Stimulated activated CD8-positive, alpha-beta memory T cell treated with anti-CD3 and anti-CD28 coated beads, Interleukin-2, amount 100 ng/mL, for 48 hours (primary cell): Measurements from ENCODE around the gene MAN1C1.
"Not testable (repeated sequence)": the region's sequence is repeated elsewhere in the genome, so short reads cannot be mapped to it uniquely, and the experiment has no call there.

ENCODE experiments used
- DNase-seq, 2 donors: peaks; one replicate each; pipeline ENCODE4 v3.0.0-alpha.2; 2020; ENCODE audit warnings: low read depth in 2 of 2

The MAN1C1 gene

DNA sequence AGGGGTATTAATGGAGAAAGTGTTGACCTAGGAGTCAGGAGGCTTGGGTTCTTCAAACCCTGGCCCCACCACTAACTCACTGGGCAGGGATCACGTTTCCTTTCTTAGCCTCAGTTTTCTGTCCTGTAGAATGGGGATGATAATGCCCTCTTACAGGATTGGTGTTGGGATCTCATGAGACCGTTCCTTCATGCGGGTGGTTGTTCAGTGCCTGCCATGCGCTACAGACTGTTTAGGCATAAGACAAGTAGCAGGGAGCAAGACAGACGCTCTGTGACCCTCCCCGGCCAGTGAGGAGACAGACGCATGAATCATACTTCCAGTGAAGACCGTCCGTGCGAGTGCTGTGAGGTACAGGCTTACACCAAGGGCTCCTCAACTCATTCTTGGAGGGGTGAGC lies 81.7 kb downstream of the MAN1C1 start:
- peak in 1 of 2 donors; percentile 21 for DNase-seq

DNA sequence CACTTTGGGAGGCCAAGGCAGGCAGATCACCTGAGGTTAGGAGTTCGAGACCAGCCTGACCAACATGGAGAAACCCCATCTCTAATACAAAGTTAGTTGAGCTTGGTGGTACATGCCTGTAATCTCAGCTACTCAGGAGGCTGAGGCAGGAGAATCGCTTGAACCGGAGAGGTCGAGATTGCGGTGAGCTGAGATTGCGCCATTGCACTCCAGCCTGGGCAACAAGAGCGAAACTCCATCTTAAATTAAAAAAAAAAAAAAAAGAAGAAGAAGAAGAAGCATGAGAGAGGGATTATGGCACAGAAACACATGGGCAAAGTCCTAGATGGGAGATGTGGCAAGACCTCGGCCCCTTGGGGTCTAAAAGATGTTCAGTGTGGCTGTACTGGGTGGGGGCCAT lies 82.5 kb downstream of the MAN1C1 start:
- not testable (repeated sequence) for DNase-seq

DNA sequence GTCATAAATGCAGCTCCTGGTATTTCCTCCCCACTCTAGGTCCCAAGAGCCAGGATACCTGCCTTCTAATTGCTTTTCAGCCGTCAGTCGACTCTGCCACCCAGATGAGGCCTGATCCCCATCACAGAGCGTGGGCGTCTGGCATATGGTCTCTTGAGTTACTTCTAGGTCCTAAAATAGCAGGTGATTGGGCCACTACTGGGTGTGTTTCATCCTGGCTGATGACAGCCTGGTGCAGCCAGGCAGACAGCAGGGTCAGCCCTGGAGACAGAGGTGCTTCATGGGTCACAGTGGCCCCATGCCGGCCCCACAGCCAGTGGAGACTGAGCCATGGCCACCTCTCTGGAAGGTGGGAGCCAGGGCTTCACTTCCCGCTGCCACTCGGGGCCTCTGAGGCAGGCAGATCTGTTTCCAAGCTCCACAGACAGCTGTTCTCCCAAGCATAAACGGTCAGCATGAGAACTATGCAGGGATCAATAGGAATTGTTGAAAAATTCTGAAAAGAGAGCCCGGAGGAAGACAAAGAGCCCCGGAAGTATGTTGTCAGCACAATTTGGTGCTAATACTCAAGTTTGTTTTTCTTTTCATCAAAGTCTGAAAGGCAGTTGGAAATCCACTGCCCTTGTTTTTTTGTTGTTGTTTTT lies 83.0 kb downstream of the MAN1C1 start:
- DNase-seq = no peak

DNA sequence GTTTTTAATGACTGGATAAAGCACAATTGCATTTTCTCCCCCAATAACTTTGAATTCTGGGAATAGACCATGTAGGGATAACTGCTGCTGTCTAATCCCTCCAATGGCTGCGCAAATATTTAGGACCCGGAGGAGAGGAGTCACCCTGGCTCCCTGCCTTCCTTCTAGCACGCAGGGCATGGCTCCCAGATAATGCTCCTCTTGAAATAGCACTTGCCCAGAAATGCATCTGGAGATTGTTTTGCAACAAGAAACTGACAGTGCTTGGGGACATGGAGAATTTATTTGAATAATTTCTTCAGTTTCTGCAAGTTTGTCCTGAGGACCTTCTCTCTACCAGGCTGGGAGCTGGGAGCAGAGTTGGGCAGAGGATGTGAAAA lies 83.5 kb downstream of the MAN1C1 start:
- DNase-seq = no peak

DNA sequence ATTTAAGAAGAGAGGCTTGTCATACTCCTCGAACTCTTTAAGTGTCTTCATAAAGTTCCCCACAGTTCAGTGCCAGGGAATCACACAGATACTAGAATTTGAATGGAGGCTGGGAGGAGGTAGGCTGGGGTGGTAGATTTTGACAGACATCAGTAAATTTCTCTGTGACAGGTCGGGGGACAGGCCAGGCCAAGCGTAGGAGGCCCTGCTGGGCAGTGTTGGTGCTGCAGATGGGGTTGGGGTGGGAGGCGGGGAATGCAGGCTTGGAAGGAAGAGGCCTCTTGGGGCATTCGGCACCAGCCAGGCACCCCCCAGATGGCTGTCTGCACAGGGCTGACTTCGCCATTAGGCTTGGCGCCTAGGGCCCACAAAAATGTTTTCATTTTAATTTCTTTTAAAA lies 84.0 kb downstream of the MAN1C1 start:
- DNase-seq = no peak

DNA sequence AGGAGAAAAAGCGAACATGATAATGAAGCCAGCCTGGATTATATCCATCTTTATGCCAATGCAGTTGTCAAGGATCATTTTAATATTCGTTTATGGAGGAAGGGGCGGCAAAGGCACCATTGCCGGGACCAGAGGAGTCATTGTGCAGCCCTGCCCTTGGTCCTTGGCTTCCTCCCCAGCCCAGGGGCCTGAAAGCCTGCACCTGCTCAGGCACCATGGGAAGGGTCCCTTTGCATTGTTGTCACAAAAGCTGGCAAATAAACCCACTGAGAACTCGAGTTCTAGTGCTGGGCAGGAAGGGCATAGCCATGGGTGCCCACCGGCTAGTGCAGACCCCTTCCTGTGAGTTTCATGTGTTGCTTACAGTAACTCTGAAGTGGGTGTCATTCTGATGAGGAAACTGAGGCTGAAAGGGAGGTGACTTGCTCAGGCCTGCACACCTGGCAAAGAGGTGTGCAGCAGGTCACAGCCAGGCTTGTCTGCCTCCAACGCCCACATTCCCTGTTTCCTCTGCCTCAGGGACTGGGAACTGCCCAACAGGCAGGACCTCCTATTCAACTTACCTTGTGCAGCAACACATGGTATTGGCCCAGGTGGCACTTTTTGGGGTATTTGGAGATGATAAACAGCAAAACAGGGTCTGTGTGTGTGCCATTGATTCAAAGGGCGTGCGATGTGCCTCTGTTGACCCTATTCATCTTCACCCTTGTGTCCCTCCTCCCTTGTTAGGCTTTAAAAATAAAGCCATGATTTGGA lies 84.6 kb downstream of the MAN1C1 start:
- DNase-seq = no peak

DNA sequence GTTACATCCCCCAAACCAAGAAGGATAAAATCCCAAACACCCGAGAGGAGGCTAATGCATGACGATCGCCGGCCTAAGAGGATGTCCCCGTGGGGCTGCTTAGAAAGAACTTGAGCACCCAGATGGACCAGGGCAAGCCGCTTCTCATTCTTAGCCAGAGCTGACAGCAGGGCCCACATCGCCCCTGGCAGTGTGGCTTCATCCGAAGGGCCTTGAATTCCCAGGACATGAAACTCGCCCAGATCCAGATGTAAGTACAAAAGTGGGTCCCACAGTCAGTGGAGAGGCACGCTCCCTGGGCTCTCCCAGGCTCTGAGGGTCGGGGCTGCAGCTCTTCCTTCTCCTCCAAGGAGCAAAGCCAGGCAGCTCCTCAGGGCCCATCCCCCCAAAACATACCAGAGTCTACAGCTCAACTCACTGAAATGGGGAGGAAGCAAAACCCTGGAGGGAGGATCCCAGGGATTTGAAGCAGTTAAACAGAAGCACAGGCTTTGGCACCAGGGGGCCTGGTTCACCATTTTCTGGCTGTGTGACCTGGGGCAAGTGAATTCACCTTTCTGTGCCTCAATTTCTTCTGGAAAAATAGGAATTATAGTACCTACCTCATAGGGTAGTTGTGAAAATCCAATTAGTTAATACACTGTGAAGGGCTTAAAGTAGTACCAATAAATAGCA lies 85.6 kb downstream of the MAN1C1 start:
- DNase-seq = no peak

DNA sequence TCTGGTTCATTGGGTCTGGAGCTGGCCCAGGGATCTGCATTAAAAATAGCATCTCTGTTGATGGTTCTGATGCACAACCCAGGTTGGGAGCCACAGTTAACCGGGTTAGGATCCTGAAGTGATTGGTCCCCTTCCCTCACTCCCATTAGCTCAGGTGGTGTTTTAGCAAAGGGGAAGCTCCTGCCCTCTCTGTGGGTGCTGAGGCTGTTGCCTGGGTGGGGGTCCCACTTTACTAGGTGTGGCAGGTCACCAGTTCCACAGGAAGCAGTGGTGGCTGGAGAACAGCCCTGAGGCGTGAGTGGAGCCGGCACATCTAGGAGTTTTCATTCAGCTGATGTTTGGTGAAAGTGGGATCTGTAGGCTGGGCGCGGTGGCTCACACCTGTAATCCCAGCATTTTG lies 86.5 kb downstream of the MAN1C1 start:
- DNase-seq = no peak

DNA sequence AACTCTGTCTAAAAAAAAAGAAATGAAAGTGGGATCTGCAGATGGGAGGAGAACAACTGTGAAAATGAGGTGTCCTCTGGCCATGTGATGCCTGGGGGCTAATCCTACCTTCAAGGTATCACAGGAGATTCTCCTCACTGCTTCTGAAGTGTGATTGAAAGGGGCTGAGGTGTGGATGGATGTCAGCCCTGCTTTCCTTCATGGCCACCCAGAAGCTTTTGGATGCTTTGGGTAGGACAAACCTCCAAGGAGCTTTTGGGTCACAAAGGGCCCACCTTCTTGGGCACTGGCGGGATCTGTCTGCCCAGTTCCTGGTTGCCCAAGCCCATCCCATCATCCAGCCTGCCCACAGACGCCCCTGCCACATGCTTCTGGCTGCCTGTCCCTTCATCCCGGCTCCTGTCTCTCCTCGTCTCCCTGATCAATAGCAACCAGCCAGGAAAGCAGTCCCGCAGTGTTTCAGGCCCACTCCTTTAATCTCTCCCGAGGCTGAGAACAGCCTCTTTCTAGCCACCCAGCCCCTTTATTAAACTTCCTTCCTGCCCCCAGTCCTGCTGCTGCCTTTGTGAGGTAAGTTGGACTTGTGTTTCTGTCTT lies 87.2 kb downstream of the MAN1C1 start:
- DNase-seq = no peak

DNA sequence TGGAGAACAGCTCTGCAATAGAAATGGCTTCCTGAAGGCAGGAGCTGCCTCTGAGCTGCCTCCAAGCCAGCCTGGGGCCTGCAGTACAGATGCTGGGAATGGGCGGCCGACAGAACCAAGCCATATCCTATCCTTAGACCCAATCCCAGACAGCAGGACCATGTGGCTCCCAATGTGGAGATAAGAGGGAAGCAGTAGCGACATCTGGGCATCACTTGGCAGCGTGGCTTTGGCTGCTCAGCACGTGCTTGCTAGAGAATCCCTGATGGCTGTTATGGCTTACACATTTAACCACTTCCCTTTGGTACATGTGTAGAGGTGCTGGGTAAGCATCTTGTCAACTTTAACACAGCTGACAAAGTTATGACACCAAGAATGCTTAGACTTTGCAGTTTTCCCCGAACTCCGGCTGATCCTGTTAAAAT lies 87.7 kb downstream of the MAN1C1 start:
- DNase-seq = no peak

DNA sequence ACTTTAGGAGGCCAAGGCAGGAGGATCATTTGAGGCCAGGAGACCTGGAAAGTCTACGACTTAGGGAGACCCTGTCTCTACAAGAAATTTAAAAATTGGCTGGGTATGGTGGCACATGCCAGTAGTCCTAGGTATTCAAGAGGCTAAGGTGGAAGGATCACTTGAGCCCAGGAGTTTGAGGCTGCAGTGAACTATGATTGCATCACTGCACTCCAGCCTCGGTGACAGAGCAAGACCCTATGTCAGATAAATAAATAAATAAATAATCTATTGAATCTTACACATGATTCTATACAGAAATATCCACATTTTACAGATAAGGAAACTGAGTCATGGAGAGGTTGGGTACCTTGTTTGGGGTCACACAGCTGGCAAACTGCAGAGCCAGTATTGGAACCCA lies 89.1 kb downstream of the MAN1C1 start:
- DNase-seq = no peak

DNA sequence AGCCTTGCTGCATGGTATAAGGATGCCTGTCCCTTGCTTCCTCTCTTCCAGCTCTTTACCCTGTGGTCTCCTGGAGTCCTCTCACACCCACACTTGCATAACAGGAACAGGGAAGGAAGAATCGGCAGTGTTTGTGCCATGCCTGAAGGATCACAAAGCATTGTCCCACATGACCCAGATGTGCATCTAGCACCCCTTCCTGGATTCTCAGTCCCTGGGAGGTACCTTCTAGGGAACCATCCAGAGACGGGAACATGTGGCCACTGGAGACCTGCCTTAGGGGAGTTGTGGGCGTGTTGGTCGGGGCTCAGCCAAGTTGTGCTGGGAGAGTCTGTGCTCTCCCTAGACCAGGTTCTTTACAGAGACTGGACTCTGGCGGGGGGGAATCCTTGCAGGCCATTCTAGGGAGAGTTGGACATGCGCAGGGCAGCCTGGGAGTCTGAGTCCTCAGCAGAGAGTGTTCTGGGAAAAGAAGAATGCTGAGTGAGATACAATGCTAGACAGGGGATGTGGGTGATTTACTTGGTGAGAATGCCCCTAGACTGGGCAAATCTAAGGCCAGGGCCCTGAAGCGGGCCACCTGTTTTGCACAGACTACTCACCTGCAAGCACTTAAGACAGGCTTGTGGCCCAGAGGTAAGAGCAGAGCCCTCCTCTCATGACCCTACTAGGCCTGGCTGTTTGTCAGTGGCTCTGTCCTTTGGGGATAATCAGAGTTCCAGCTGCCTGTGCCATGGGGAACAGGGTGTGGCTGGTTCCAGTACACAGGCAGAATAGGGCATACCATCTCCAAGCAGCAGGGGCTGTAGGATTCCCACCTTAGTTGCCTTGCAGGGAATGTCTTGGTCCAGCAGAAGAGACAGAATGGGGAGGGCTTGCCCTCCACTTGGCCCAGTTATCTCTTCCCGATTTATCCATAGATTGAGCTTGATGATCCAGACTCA lies 89.8 kb downstream of the MAN1C1 start:
- no peak for DNase-seq

DNA sequence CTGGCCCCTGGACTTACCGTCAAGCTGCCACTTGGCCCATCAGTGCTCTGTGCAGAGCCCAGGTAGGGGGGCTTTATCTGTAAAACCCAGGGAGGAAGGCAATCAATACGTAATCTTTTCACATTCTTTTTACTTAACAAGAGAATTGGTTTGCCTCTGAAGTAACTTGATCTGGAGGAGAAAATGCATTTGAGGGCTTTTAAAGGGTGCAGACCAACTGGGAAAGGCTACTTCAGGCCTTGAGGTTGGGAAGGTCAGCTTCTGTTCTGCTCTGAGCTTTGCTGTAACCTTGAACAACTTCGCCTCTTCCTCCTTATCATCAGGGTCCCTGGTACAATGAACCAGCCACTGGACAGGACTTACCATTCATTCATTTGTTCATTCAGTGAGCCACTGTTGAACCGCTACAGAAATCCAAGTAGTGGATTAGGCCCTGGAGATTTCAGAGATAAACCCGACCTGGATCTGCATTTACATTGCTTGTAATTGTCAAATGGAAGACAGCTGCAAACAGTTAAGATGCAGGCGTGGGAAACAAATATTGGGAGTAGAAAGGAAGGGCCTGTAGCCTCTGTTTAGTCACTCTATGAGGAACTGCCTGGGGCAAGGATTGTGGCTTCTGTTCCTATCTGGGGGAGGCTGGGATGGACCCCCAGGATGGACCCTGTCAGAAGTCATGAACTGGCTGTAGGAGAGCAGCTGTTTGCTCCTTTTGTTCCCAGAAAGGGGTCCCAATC lies 90.9 kb downstream of the MAN1C1 start:
- no peak for DNase-seq

DNA sequence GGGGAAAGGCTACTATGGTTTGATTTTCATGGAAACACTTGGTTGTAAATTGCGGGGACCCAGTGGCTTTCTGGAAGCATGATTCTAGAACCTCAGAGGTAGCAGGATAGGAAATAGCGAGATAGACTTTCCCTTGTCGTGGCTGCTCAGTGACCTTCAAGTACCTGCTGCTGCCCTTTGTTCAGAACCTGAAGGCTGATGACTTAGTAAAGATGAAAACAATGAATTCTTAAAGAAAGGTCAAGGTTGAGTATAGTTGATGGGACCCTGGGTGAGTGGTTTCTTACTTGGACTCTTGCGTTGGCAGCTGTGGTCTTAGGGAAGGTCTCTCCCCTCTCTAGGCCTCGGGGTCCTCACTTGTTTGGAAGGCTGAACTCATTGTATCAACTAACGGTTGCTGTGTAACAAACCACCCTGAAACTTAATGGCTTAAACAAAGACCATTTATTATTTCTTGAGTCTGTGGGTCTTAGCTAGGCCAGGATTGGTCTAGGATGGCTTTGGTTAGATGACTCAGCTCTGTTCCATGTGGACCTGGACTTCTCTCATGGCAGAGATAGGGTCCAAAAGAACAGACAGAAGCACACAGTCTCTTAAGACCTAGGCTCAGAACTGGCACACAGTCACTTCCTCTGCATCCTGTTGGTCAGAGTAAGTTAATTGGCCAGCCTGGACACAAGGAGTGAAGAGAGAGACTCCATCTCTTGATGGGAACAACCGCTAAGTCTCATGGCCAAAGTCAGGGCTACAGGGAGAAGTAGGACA lies 94.2 kb downstream of the MAN1C1 start:
- DNase-seq = no peak

DNA sequence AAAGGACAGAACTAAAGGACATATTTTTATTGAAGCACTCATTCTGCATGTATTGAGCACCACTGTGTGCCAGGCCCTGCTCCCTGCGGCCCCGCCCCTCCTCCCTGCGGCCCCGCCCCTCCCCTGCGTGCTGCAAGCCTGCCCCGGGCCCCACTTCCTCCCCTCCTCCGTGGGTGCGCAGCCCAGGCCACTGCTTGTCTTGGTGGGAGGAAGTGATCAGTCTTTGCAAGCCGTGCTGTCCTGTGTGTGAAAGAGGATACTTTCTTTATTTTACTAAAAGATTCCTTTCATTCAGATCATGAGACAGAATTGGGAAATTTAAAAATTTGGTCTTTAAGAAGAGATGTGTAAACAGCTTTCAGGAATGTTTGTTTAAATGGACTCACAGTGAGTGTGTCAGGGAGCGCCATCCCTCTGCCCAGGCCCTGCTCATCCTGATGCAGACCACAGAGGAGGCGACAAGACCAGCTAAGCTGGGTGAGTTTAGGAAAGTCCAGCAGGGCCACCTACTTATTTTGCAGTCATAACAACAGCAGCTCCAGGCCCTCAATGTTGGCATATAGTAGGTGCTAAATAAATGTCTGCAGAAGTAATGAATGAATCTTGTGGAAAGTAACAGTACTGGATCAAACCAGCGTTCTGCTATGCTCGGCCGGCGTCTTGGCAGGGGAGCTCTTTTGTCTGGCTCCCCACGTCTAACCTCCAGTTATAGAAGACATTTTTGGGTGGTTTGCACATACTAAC lies 95.1 kb downstream of the MAN1C1 start:
- peak; percentile 44 to 49 for DNase-seq

DNA sequence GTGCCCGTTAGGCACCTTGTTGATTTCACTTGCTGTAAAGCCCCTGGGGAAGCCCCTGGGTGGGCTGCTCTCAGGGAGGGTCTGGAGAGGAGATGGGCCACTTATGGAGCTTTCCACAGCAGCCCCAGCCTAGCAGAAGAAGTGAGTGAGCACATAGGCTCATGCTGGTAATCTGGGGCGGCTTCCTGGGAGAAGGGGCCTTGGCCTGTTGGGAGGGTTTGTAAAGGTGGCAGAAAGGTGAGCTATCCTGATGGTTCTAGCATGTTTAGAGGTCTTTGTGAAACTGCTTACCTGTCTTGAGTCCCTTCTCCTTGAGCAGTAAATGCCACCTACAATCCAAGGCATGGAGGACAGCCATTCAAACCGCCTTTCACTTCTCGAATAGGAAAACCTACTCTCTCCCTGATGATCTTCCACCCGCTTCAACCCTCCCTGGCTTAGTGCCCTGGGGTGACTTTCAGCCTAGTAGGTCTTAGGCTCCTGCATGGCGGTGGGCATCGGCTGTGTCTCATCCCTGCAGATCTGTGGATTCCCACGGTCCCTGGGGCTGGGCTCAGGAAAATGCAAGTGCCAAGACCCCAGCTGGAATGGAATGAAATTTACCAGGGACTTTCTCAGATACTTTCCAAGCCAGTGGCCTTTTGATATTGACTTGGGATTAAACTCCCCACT lies 95.8 kb downstream of the MAN1C1 start:
- DNase-seq = no peak

DNA sequence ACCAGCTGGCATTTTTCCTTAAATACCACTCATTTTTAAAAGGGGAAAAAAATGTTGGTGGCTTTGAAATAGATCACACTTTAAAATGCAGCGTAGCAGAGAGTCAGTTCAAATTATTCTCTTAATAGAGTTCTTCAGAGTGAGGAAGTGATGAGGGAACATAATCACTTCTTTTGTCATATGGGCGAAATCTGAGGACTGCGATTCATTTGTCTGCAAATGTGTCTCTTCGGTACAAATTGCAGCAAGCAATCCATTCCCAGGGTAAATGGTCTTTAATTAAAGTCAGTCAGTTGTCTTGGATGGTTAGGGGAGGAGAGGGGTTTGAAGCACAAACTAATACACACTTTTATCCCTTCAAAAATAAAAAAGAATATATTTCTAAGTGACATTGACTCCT lies 97.4 kb downstream of the MAN1C1 start:
- no peak for DNase-seq

DNA sequence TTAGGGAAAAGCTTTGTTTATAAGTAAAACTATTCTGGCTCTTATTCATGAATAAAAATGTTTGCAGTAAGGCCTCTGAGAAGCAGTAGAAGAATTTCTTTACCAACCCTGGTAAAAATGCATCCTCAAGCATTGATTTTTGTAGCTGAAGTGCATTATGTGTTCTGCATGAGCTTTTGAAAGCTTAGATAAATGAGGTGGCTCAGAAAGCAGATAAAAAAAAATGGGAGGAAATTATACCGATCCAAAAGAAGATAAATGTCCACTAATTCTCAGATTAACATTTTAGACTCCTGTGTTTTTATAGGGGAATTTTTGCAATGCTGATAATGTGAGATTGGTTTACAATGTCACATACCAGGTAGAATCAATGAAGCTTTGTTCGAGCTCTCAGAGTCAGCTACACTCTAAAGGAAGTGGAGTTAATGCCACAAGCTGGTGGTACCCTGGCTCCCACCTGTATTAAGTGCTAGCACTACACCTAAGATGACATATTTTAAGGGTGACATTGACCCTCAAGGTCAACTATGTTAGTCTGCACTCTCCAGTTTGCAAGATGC lies 97.9 kb downstream of the MAN1C1 start:
- DNase-seq = no peak
